Kidney (tissue), 14 donors: ENCODE results near the gene MTA2. TPM values are rescaled to one million over a fixed set of nuclear protein-coding genes. Genes with fewer than 3 reads are reported as not detected.

Experiments
- DNase-seq, 5 donors: peaks; one replicate each; pipeline ENCODE4 v3.0.0-alpha.2; 2013 to 2020
- FAIRE-seq: peaks from 2 replicates; lab custom pipeline; 2012; peaks lifted over from hg19 to GRCh38; lab: Jason Lieb, UNC
- H3K27ac ChIP-seq, 2 donors: one replicate each; pipeline ENCODE4 v1.7.0; 2013; ENCODE audit warnings: low read depth in 2 of 2, low read length in 2 of 2, inconsistent platforms in 1 of 2
- H3K27me3 ChIP-seq: one replicate; pipeline ENCODE4 v1.7.1; 2013; ENCODE audit warnings: low read length, inconsistent platforms; ENCODE audit not compliant: control insufficient read depth, insufficient read depth
- H3K36me3 ChIP-seq, 3 donors: one replicate each; pipeline versions ENCODE4 v1.7.0 to v1.7.1; 2013; ENCODE audit warnings: low read length in 3 of 3, control low read depth in 1 of 3, inconsistent platforms in 1 of 3; ENCODE audit not compliant: insufficient read depth in 3 of 3, control insufficient read depth in 2 of 3
- H3K4me1 ChIP-seq, 3 donors: one replicate each; pipeline versions ENCODE4 v1.7.0 to v1.7.1; 2013; ENCODE audit warnings: low read length in 3 of 3, inconsistent platforms in 1 of 3, low read depth in 1 of 3; ENCODE audit not compliant: control insufficient read depth in 2 of 3, insufficient read depth in 2 of 3
- H3K4me3 ChIP-seq, 3 donors: one replicate each; pipeline versions ENCODE4 v1.7.0 to v1.8.1; 2013; ENCODE audit warnings: low read length in 3 of 3, control low read depth in 1 of 3, inconsistent platforms in 1 of 3
- H3K9ac ChIP-seq, 3 donors: one replicate each; pipeline versions ENCODE4 v1.7.0 to v1.7.1; 2013; ENCODE audit warnings: low read length in 3 of 3, control low read depth in 1 of 3, inconsistent platforms in 1 of 3
- H3K9me3 ChIP-seq, 3 donors: one replicate each; pipeline versions ENCODE4 v1.7.0 to v1.7.1; 2013; ENCODE audit warnings: low read length in 3 of 3, control low read depth in 1 of 3, inconsistent platforms in 1 of 3; ENCODE audit not compliant: control insufficient read depth in 2 of 3, insufficient read depth in 1 of 3
- CTCF ChIP-seq: IDR thresholded peaks from 3 replicates; pipeline ENCODE4 v1.5.1; 2012; ENCODE audit warnings: mild to moderate bottlenecking, moderate library complexity, borderline replicate concordance; ENCODE audit not compliant: insufficient read depth; ENCODE audit errors: extremely low read depth
- intact Hi-C: fragments of 100-400 bp; cut with DNase I; formaldehyde crosslinking; loops from one replicate; pipeline ENCODE4 v1.11.1; 2022
- polyA plus RNA-seq: library from polyadenylated mRNA; stranded (reverse); fragments of 350-450 nt; fragmentation: Illumina TruSeq; extraction: RNeasy Lipid Tissue Mini Kit (QIAGEN cat#74804); gene quantifications from one replicate; pipeline ENCODE4 v1.2.3, GENCODE V29; 2014; ENCODE audit warnings: low read depth, low replicate concordance; ENCODE audit not compliant: insufficient read depth
- total RNA-seq: library from RNA; stranded (reverse); fragmentation: NEBNext Ultra II Directional; extraction: Animal tissue kit (Norgen Biotek cat#: 25700); gene quantifications from one replicate; pipeline ENCODE4 v1.2.1, GENCODE V29; 2021
- donor health status: control.
- donor health status: control.
- donor health status: control.
- donor health status: control.
- donor health status: control.
- donor health status: DM: yes; HTN: yes; CAD: no.
- donor health status: Normal renal cell carcinoma (clear cell type).

Gene MTA2
- total and polyA plus RNA-seq, 2 donors from 2014 or later = 34.4 to 71.8 TPM

GRCh38 chr11:62580959-62581715 lies 20.5 kb downstream of the MTA2 start:
- intact Hi-C loops = no loop called here
- H3K4me1 ChIP-seq = peaks cover 0 to 5% (median 4%) of the 10 kb centered on the region in 3 donors
- no peak for TF ChIP-seq CTCF

GRCh38 chr11:62579252-62579651 lies 22.4 kb downstream of the MTA2 start:
- no peaks in the 10 kb centered on the region for H3K27me3 ChIP-seq
- FAIRE-seq = no peak
- H3K36me3 ChIP-seq = peaks cover 5 to 41% (median 10%) of the 10 kb centered on the region in 3 donors
- no peak overlapping the region for H3K27ac ChIP-seq
- H3K9ac ChIP-seq = no peak overlapping the region
- intact Hi-C loops = no loop called here
- H3K4me1 ChIP-seq = peaks cover 0 to 21% (median 7%) of the 10 kb centered on the region in 3 donors
- H3K9me3 ChIP-seq = no peaks in the 10 kb centered on the region
- no peak for DNase-seq
- TF ChIP-seq CTCF = no peak
- no peak overlapping the region for H3K4me3 ChIP-seq

More at GRCh38 chr11:62580959-62581715, 20.5 kb downstream of the MTA2 start:
- H3K36me3 ChIP-seq = peaks cover 8 to 36% (median 10%) of the 10 kb centered on the region in 3 donors
- H3K27me3 ChIP-seq = no peaks in the 10 kb centered on the region
- no peak overlapping the region for H3K27ac ChIP-seq
- H3K4me3 ChIP-seq = no peak overlapping the region
- FAIRE-seq (no peak), DNase-seq (peak in 1 of 5 donors; percentile 51)
- no peaks in the 10 kb centered on the region for H3K9me3 ChIP-seq
- H3K9ac ChIP-seq = no peak overlapping the region

- TF ChIP-seq CTCF = no peak
- Histone ChIP-seq H3K9me3 (no peaks in the 10 kb centered on the region), H3K27me3 (no peaks in the 10 kb centered on the region), H3K27ac (no peak overlapping the region), H3K4me1 (peaks cover 0 to 23% (median 7%) of the 10 kb centered on the region in 3 donors), H3K4me3 (no peak overlapping the region), H3K9ac (no peak overlapping the region), H3K36me3 (peaks cover 5 to 38% (median 10%) of the 10 kb centered on the region in 3 donors)
- intact Hi-C loops = no loop called here
- DNase-seq = peak in 1 of 5 donors; percentile 55
- no peak for FAIRE-seq
Measured at GRCh38 chr11:62578541-62578940, 23.1 kb downstream of the MTA2 start.
